ENCODE results near the gene TRAF6.

- TF ChIP-seq ARHGAP35 (CRISPR knock-in tag; IDR thresholded peaks at IDR 0.05; ENCODE audit: borderline replicate concordance) (no peak), HDAC2 (CRISPR knock-in tag; IDR thresholded peaks at IDR 0.05) (no peak), XBP1 (CRISPR knock-in tag; IDR thresholded peaks at IDR 0.05) (no peak), MTF1 (CRISPR knock-in tag; IDR thresholded peaks at IDR 0.05) (no peak), CCDC6 (CRISPR knock-in tag; IDR thresholded peaks at IDR 0.05) (no peak), ZNF607 (CRISPR knock-in tag; IDR thresholded peaks at IDR 0.05; ENCODE audit: borderline replicate concordance) (no peak), YY1 (IDR thresholded peaks at IDR 0.05; ENCODE audit: insufficient read depth, insufficient replicate concordance, low read depth, low read length) (no peak), SSRP1 (CRISPR knock-in tag; IDR thresholded peaks at IDR 0.05) (no peak), ZNF33B (CRISPR knock-in tag; IDR thresholded peaks at IDR 0.05) (no peak), ZNF24 (IDR thresholded peaks at IDR 0.05) (no peak), TAF1 (CRISPR knock-in tag; IDR thresholded peaks at IDR 0.05) (no peak), ZNF441 (CRISPR knock-in tag; IDR thresholded peaks at IDR 0.05; ENCODE audit: borderline replicate concordance) (no peak)
- TF ChIP-seq, protein P1, sequence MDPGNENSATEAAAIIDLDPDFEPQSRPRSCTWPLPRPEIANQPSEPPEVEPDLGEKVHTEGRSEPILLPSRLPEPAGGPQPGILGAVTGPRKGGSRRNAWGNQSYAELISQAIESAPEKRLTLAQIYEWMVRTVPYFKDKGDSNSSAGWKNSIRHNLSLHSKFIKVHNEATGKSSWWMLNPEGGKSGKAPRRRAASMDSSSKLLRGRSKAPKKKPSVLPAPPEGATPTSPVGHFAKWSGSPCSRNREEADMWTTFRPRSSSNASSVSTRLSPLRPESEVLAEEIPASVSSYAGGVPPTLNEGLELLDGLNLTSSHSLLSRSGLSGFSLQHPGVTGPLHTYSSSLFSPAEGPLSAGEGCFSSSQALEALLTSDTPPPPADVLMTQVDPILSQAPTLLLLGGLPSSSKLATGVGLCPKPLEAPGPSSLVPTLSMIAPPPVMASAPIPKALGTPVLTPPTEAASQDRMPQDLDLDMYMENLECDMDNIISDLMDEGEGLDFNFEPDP (CRISPR knock-in tag; conservative IDR thresholded peaks at IDR 0.05), result no peak
Observed at GRCh38 chr11:36438126-36438525, 71.9 kb downstream of the TRAF6 start.

Data from HepG2 (cell line).